GM18870 (cell line): ENCODE data around the gene EVI5.

Experiments used
- ATAC-seq: cut with Tn5 transposase; IDR thresholded peaks from one replicate; pipeline ENCODE4 v1.9.1; 2021; ENCODE audit warnings: moderate library complexity; ENCODE audit not compliant: unreplicated experiment

EVI5 gene

GRCh38 chr1:92486251-92487077, 298.4 kb downstream of the EVI5 start, which contains the start of gene GFI1:
GFI1 (minus strand) TSS chr1:92486925; CDS start chr1:92483487, 3,438 bp downstream.
- ATAC-seq = peak; percentile 20

- peak; percentile 56 for ATAC-seq
Observed at GRCh38 chr1:92485381-92486250, 299.3 kb downstream of the EVI5 start.

GRCh38 chr1:92484472-92485380, 300.2 kb downstream of the EVI5 start:
- ATAC-seq = peak; percentile 10

- ATAC-seq = no peak
Observed at GRCh38 chr1:92483610-92484471, 301.1 kb downstream of the EVI5 start.

- no peak for ATAC-seq
Observed at GRCh38 chr1:92482665-92483609, 302.0 kb downstream of the EVI5 start.

GRCh38 chr1:92481971-92482664, 302.8 kb downstream of the EVI5 start:
- no peak for ATAC-seq

- no peak for ATAC-seq
Observed at GRCh38 chr1:92481599-92481925, 303.3 kb downstream of the EVI5 start.

GRCh38 chr1:92480813-92481598, 303.9 kb downstream of the EVI5 start:
- ATAC-seq = no peak

GRCh38 chr1:92480200-92480812, 304.6 kb downstream of the EVI5 start:
- ATAC-seq = no peak

GRCh38 chr1:92479587-92479986, 305.3 kb downstream of the EVI5 start:
- no peak for ATAC-seq

- no peak for ATAC-seq
Observed at GRCh38 chr1:92478393-92478792, 306.5 kb downstream of the EVI5 start.

- no peak for ATAC-seq
Observed at GRCh38 chr1:92476071-92476631, 308.8 kb downstream of the EVI5 start.

- no peak for ATAC-seq
Observed at GRCh38 chr1:92475029-92475428, 309.9 kb downstream of the EVI5 start.

GRCh38 chr1:92473781-92474495, 311.0 kb downstream of the EVI5 start:
- peak; percentile 79 for ATAC-seq

- no peak for ATAC-seq
Observed at GRCh38 chr1:92470216-92470615, 314.7 kb downstream of the EVI5 start.
